PC-9 (cell line): Measurements from ENCODE around the gene ZCCHC2.

Experiments used
- EZH2 ChIP-seq: fragments of 200-600 bp; sonication (generic); IDR thresholded peaks from 2 replicates; pipeline ENCODE4 v1.8.0; 2017; ENCODE audit warnings: antibody characterized with exemption, low read depth
- TF ChIP-seq, protein P1 (sequence below): fragments of 200-600 bp; sonication (generic); conservative IDR thresholded peaks from 2 replicates; pipeline ENCODE4 v1.6.1; 2017; ENCODE audit warnings: mixed run types, antibody characterized with exemption, mild to moderate bottlenecking, moderate library complexity

DNA sequence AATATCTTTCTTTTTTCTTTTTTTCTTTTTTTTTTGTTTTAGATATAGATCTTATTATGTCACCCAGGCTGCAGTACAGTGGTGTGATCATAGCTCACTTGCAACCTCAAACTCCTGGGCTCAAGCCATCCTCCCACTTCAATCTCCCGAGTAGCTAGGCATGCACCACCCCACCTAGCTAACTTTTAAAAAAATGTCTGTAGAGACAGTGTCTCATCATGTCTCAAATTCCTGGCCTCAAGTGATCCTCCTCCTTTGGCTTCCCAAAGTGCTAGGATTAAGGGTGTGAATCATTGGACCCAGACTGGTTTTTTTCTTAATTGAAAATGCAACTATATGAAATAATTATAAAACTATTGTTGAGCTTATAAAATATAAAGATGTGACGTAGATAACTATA, 9.8 kb upstream of the ZCCHC2 start:
- TF ChIP-seq, protein P1, sequence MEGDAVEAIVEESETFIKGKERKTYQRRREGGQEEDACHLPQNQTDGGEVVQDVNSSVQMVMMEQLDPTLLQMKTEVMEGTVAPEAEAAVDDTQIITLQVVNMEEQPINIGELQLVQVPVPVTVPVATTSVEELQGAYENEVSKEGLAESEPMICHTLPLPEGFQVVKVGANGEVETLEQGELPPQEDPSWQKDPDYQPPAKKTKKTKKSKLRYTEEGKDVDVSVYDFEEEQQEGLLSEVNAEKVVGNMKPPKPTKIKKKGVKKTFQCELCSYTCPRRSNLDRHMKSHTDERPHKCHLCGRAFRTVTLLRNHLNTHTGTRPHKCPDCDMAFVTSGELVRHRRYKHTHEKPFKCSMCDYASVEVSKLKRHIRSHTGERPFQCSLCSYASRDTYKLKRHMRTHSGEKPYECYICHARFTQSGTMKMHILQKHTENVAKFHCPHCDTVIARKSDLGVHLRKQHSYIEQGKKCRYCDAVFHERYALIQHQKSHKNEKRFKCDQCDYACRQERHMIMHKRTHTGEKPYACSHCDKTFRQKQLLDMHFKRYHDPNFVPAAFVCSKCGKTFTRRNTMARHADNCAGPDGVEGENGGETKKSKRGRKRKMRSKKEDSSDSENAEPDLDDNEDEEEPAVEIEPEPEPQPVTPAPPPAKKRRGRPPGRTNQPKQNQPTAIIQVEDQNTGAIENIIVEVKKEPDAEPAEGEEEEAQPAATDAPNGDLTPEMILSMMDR: no peak
- no peak for TF ChIP-seq EZH2
